Measurements from ENCODE around the gene CMYA5. TPM values are rescaled to one million over a fixed set of nuclear protein-coding genes. Genes with fewer than 3 reads are reported as not detected.

CMYA5 gene
- total and polyA plus RNA-seq, 2 of the 4 experiments (the other 2 are of a cell fraction): 0.39 to 0.90 TPM

Small RNA genes lying within 50 kb of the gene (microRNA-seq; reads per million reads assigned to microRNA genes)
- gene AC008496.1 (ENCODE audit: insufficient read depth, insufficient read length): not detected

Small RNA genes lying within 50 kb of the gene (small RNA-seq; reads per million reads assigned to genes)
- 0 to 0.08 (median 0) reads per million in 5 experiments for gene AC008496.1

Other genes with a start within 250 kb of the CMYA5 start
- gene HOMER1, start 175.7 kb upstream of the CMYA5 start, total RNA-seq (2012; rRNA removed): 6.8 and 6.9 TPM in 2 replicates
- 1.3 and 1.9 TPM in 2 replicates for gene HOMER1, start 175.7 kb upstream of the CMYA5 start, polyA plus RNA-seq (2012; rRNA removed)
- 36.4 and 41.4 TPM in 2 replicates for gene TENT2, start 77.4 kb upstream of the CMYA5 start, total RNA-seq (2012; rRNA removed)
- 17.1 and 20.0 TPM in 2 replicates for gene TENT2, start 77.4 kb upstream of the CMYA5 start, polyA plus RNA-seq (2012; rRNA removed)